ENCODE results near the gene GMDS.

DNA sequence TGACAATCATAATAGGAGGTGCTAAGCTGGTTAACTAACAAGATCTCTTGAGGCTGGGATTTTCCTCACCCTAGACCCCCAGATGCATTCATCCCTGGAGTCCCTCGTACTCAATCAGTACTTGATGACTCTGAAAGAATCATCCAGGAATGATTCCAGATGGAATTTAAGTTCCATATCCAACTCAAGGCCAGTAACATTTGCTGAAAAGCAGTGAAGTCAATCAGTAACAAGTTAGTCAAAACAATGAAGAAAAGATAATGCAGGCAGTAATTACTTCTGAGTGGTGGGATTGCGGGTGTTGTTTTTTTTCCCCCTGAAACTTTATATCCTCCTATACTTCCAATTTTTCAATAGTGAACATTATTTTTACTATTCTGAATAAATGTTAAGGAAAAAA is 18.6 kb downstream of the GMDS start:
- TF ChIP-seq, protein P1, sequence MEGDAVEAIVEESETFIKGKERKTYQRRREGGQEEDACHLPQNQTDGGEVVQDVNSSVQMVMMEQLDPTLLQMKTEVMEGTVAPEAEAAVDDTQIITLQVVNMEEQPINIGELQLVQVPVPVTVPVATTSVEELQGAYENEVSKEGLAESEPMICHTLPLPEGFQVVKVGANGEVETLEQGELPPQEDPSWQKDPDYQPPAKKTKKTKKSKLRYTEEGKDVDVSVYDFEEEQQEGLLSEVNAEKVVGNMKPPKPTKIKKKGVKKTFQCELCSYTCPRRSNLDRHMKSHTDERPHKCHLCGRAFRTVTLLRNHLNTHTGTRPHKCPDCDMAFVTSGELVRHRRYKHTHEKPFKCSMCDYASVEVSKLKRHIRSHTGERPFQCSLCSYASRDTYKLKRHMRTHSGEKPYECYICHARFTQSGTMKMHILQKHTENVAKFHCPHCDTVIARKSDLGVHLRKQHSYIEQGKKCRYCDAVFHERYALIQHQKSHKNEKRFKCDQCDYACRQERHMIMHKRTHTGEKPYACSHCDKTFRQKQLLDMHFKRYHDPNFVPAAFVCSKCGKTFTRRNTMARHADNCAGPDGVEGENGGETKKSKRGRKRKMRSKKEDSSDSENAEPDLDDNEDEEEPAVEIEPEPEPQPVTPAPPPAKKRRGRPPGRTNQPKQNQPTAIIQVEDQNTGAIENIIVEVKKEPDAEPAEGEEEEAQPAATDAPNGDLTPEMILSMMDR (IDR thresholded peaks at IDR 0.05; ENCODE audit: control extremely low read depth in 1 of 3, insufficient read depth in 1 of 3, low read depth in 1 of 3, low read length in 3 of 3) = no peak
- no peak for TF ChIP-seq EZH2 (IDR thresholded peaks at IDR 0.05; ENCODE audit: low read depth, low read length, severe bottlenecking)
- TF ChIP-seq POLR2A (IDR thresholded peaks at IDR 0.05; ENCODE audit: control extremely low read depth in 1 of 2, low read depth in 2 of 2, low read length in 2 of 2) = no peak
- no peak for TF ChIP-seq EP300 (IDR thresholded peaks at IDR 0.05; ENCODE audit: borderline replicate concordance in 1 of 2, low read depth in 2 of 2, low read length in 2 of 2)
- no peak for TF ChIP-seq RFX5 (IDR thresholded peaks at IDR 0.05; ENCODE audit: borderline replicate concordance, low read depth, low read length)
- no peak for TF ChIP-seq TBP (IDR thresholded peaks at IDR 0.05; ENCODE audit: low read depth, low read length)
- no peak for TF ChIP-seq RAD21 (IDR thresholded peaks at IDR 0.05 in 1 of 2, conservative IDR thresholded peaks at IDR 0.05 in 1 of 2; ENCODE audit: low read depth in 2 of 2, low read length in 2 of 2)
- no peak for TF ChIP-seq CHD1 (IDR thresholded peaks at IDR 0.05; ENCODE audit: low read depth, low read length)
- no peak for TF ChIP-seq RBBP5 (IDR thresholded peaks at IDR 0.05; ENCODE audit: borderline replicate concordance, low read depth, low read length)
- no peak for TF ChIP-seq TCF12 (IDR thresholded peaks at IDR 0.05; ENCODE audit: low read depth, low read length)
- no peak for TF ChIP-seq CBX8 (IDR thresholded peaks at IDR 0.05; ENCODE audit: borderline replicate concordance, low read depth, low read length)
- TF ChIP-seq, protein P2, sequence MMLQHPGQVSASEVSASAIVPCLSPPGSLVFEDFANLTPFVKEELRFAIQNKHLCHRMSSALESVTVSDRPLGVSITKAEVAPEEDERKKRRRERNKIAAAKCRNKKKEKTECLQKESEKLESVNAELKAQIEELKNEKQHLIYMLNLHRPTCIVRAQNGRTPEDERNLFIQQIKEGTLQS (IDR thresholded peaks at IDR 0.05; ENCODE audit: insufficient read depth, low read depth, low read length) = no peak
- no peak for TF ChIP-seq MAFK (IDR thresholded peaks at IDR 0.05; ENCODE audit: low read depth, low read length)
- no peak for TF ChIP-seq EGR1 (IDR thresholded peaks at IDR 0.05; ENCODE audit: borderline replicate concordance, low read depth, low read length)
